WI38 (cell line): Measurements from ENCODE around the gene PLA2R1.

Experiments used
- H3K4me3 ChIP-seq: 2 replicates; pipeline ENCODE4 v1.5.1; 2011; ENCODE audit warnings: low read depth, mild to moderate bottlenecking, control low read depth, low read length
- TF ChIP-seq, protein P1 (sequence below): IDR thresholded peaks from 2 replicates; pipeline ENCODE4 v1.5.1; 2012; ENCODE audit warnings: low read depth, mild to moderate bottlenecking, control low read depth, low read length

The PLA2R1 gene

DNA sequence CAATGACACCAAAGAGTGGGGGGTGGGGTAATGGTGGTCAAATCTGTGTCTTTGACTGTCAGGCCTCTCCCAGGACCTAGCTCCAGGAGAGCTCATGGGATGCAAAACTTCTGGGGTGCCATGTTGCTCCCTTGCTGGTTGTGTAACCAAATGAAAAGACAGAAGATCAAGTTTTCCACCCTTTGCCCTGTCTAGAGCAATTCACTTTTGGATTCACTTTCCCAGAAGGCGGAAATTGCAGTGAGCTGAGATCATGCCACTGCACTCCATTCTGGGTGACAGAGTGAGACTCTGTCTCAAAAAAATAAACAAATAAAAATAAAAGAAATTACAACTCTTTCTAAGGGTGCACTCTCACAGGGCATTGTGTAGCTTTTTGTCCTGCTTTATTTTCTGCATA lies 34.9 kb upstream of the PLA2R1 start:
- TF ChIP-seq, protein P1, sequence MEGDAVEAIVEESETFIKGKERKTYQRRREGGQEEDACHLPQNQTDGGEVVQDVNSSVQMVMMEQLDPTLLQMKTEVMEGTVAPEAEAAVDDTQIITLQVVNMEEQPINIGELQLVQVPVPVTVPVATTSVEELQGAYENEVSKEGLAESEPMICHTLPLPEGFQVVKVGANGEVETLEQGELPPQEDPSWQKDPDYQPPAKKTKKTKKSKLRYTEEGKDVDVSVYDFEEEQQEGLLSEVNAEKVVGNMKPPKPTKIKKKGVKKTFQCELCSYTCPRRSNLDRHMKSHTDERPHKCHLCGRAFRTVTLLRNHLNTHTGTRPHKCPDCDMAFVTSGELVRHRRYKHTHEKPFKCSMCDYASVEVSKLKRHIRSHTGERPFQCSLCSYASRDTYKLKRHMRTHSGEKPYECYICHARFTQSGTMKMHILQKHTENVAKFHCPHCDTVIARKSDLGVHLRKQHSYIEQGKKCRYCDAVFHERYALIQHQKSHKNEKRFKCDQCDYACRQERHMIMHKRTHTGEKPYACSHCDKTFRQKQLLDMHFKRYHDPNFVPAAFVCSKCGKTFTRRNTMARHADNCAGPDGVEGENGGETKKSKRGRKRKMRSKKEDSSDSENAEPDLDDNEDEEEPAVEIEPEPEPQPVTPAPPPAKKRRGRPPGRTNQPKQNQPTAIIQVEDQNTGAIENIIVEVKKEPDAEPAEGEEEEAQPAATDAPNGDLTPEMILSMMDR, result no peak
- H3K4me3 ChIP-seq, result no peak overlapping the region

DNA sequence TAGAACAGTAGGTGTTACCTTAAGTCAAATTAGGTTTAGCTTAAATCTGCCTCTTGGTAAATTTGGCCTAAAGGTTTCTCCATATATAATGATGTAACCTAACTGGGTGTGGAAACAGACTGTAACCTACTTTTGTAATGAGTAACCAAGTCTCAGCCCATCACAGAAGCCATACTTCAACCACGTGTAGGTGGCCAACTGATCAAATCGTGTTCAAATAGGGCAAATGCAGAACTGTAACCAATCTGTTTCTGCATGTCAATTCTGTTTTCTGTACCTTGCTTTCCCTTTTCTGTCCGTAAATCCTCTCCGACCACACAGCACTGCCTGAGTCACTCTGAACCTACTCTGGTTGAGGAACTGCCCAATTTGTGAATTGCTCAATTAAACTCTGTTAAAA lies 34.0 kb upstream of the PLA2R1 start:
- TF ChIP-seq, protein P1, result no peak

DNA sequence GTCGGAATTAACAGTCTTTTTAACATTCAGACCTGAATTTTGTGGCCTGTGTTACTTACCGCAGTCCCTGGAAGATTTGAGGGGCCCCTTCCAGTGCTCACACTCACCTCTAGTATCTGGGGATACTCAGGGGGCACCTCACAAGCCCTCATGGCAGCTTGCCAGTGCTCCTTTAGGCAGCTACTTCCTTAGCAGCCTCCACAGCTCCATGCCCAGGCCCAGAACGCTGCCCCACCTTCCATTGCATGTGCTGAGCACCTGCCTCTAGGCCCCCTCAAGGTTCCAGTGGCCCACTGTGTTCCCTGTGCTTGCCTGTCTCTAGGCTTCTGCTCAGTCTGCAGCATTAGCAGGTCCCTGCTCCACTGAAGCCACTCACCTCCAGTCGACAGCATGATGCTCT lies 30.0 kb upstream of the PLA2R1 start:
- TF ChIP-seq, protein P1, result no peak
- no peak overlapping the region for H3K4me3 ChIP-seq

More for the DNA sequence above, 34.0 kb upstream of the PLA2R1 start:
- H3K4me3 ChIP-seq, result no peak overlapping the region

DNA sequence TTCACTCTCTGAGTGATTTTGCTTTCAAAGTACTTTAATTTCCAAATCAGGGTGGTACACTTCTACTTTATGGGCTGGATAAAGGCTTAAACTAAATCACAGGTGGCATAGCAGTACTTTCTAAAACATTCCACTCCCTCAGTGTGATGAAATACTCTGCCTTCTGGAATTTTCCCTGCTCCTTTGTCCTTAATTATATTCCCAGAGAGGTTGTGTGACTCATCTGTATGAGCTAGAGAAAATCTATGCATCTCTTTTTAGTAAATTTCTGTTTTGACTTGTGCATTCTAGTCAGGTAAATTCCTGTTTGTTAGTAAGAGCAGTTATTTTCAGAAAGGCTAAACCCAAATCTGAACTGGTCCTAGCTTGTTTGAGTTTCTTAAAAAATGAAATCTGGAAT lies 29.0 kb upstream of the PLA2R1 start:
- TF ChIP-seq, protein P1, result no peak
- no peak overlapping the region for H3K4me3 ChIP-seq

DNA sequence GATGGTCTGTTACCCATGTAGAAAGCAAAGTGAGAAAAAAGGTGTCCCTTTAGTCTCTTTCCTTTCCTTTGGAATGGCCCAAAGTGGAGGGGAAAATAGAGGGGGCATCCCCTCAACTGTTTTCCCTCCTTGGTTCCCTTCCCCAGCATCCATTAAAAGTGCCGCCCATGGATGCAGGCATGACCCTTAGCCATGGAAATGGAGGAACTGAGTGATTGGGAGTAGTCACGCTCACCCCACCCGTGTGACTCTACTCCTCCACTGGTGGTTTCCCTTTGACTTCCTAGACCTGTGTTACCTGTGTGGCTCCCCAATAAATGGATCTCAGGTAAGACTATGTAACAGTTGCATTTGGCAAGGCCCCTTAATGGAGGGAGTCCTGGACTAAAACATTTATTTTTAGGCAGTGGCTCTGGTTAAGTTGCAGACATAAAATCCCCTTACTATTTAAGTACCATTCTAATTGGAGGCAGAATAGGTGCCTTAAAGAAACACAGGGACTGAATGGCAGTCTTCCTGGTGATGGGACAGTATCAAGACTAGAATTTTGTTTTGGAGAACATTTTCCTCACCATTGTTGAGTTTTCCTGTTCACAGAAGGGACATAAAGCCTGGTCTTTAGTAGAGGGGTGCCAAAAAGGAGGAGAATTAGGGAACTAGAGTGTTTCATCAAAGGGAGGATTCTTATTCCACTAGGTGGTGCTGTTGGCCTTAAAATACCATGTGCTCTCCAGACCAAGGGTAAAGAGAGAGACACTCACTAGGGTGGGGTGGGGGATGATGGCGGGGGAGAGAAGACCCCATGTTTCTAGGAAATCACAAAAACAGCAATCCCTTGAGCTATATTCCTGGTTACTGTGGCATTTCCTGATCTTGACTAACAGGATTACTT lies 25.7 kb upstream of the PLA2R1 start:
- H3K4me3 ChIP-seq, result no peak overlapping the region
- TF ChIP-seq, protein P1, result no peak

DNA sequence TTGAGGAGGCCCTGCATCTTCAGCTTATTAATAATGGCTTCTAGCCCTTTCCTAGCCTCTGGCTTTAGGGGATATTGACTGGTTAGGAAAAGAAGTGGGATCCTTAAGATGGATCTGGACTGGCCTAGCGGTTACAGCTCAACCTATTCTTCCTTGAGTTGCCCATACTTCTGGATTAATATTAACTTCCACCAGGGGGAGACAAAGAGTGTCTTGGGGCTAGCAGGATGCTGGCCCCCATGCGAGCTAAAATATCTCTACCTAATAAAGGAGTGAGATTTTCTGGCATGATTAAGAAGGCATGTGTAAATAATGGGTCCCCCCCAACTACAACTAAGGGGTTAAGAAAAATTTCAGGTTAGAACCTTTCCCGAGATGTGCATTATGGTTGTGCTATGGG lies 23.2 kb upstream of the PLA2R1 start:
- TF ChIP-seq, protein P1, result no peak
- H3K4me3 ChIP-seq, result no peak overlapping the region
